ENCODE data around the gene GPC3.
"Not testable (repeated sequence)": the region's sequence is repeated elsewhere in the genome, so short reads cannot be mapped to it uniquely, and the experiment has no call there.

The GPC3 gene

GRCh38 chrX:133992882-133993281 is 7.5 kb upstream of the GPC3 start:
- Histone ChIP-seq H3K18ac (ENCODE audit: low read length) (no peak overlapping the region), H3K23ac (ENCODE audit: low read length) (no peak overlapping the region), H2BK15ac (replicated peaks; ENCODE audit: low read depth) (no peak overlapping the region), H4K5ac (ENCODE audit: low read length) (no peak overlapping the region), H2BK120ac (ENCODE audit: low read depth, low read length) (no peak overlapping the region), H3K56ac (ENCODE audit: low read length) (no peak overlapping the region), H3K27ac (ENCODE audit: low read depth, low read length) (no peak overlapping the region), H3K9ac (ENCODE audit: low read length) (no peak overlapping the region), H3K79me1 (ENCODE audit: low read length) (no peaks in the 10 kb centered on the region), H3K27me3 (ENCODE audit: insufficient read depth, low read length, poor library complexity) (no peaks in the 10 kb centered on the region), H3K4me1 (ENCODE audit: control insufficient read depth, low read depth, low read length) (no peaks in the 10 kb centered on the region), H3K4me3 (ENCODE audit: low read length) (no peak overlapping the region), H4K8ac (ENCODE audit: low read depth, low read length) (no peak overlapping the region), H2AK5ac (ENCODE audit: low read length) (no peak overlapping the region), H3K79me2 (ENCODE audit: control insufficient read depth, insufficient read depth, low read length) (no peaks in the 10 kb centered on the region), H2BK5ac (ENCODE audit: low read length) (no peak overlapping the region), H3K4me2 (ENCODE audit: low read length) (no peak overlapping the region), H3K36me3 (ENCODE audit: control insufficient read depth, insufficient read depth, low read length) (no peaks in the 10 kb centered on the region), H3K4ac (ENCODE audit: low read depth, low read length) (no peak overlapping the region)
- DNase-seq: no peak
- no CpG with 5 or more reads among the region's 4 CpGs for WGBS (ENCODE audit: extremely low coverage, insufficient coverage, low lambda C conversion rate)

- WGBS (ENCODE audit: extremely low coverage, insufficient coverage, low lambda C conversion rate): no CpG with 5 or more reads among the region's 5 CpGs
- H3K79me2 ChIP-seq (ENCODE audit: control insufficient read depth, insufficient read depth, low read length): no peaks in the 10 kb centered on the region
Measured at GRCh38 chrX:133991814-133992213, 6.4 kb upstream of the GPC3 start.

GRCh38 chrX:133991057-133991456 is 5.7 kb upstream of the GPC3 start:
- not testable (repeated sequence) for H3K18ac ChIP-seq (ENCODE audit: low read length); H3K56ac ChIP-seq (ENCODE audit: low read length); H2BK5ac ChIP-seq (ENCODE audit: low read length); H2BK120ac ChIP-seq (ENCODE audit: low read depth, low read length); H3K23ac ChIP-seq (ENCODE audit: low read length); H2AK5ac ChIP-seq (ENCODE audit: low read length); H3K4ac ChIP-seq (ENCODE audit: low read depth, low read length); H4K8ac ChIP-seq (ENCODE audit: low read depth, low read length); H3K4me3 ChIP-seq (ENCODE audit: low read length); H3K27ac ChIP-seq (ENCODE audit: low read depth, low read length); H3K36me3 ChIP-seq (ENCODE audit: control insufficient read depth, insufficient read depth, low read length); H3K9ac ChIP-seq (ENCODE audit: low read length); H2BK15ac ChIP-seq (replicated peaks; ENCODE audit: low read depth); H4K5ac ChIP-seq (ENCODE audit: low read length); H3K79me2 ChIP-seq (ENCODE audit: control insufficient read depth, insufficient read depth, low read length); H3K4me1 ChIP-seq (ENCODE audit: control insufficient read depth, low read depth, low read length); H3K4me2 ChIP-seq (ENCODE audit: low read length); H3K79me1 ChIP-seq (ENCODE audit: low read length); H3K27me3 ChIP-seq (ENCODE audit: insufficient read depth, low read length, poor library complexity); DNase-seq
- WGBS (ENCODE audit: extremely low coverage, insufficient coverage, low lambda C conversion rate): no CpG with 5 or more reads among the region's 3 CpGs

More at GRCh38 chrX:133991814-133992213, 6.4 kb upstream of the GPC3 start:
- Histone ChIP-seq H2AK5ac (ENCODE audit: low read length) (no peak overlapping the region), H3K9ac (ENCODE audit: low read length) (no peak overlapping the region), H2BK120ac (ENCODE audit: low read depth, low read length) (no peak overlapping the region), H3K4me2 (ENCODE audit: low read length) (no peak overlapping the region), H3K4me1 (ENCODE audit: control insufficient read depth, low read depth, low read length) (no peaks in the 10 kb centered on the region), H2BK15ac (replicated peaks; ENCODE audit: low read depth) (no peak overlapping the region), H3K27ac (ENCODE audit: low read depth, low read length) (no peak overlapping the region), H2BK5ac (ENCODE audit: low read length) (no peak overlapping the region), H3K56ac (ENCODE audit: low read length) (no peak overlapping the region), H3K18ac (ENCODE audit: low read length) (no peak overlapping the region), H4K8ac (ENCODE audit: low read depth, low read length) (no peak overlapping the region), H4K5ac (ENCODE audit: low read length) (no peak overlapping the region), H3K4ac (ENCODE audit: low read depth, low read length) (no peak overlapping the region), H3K27me3 (ENCODE audit: insufficient read depth, low read length, poor library complexity) (no peaks in the 10 kb centered on the region), H3K23ac (ENCODE audit: low read length) (no peak overlapping the region), H3K36me3 (ENCODE audit: control insufficient read depth, insufficient read depth, low read length) (no peaks in the 10 kb centered on the region), H3K79me1 (ENCODE audit: low read length) (no peaks in the 10 kb centered on the region), H3K4me3 (ENCODE audit: low read length) (no peak overlapping the region)
- DNase-seq: no peak

- Histone ChIP-seq H2BK15ac (replicated peaks; ENCODE audit: low read depth) (no peak overlapping the region), H3K18ac (ENCODE audit: low read length) (no peak overlapping the region), H3K56ac (ENCODE audit: low read length) (no peak overlapping the region), H3K79me1 (ENCODE audit: low read length) (no peaks in the 10 kb centered on the region), H4K5ac (ENCODE audit: low read length) (no peak overlapping the region), H3K9ac (ENCODE audit: low read length) (no peak overlapping the region), H2BK5ac (ENCODE audit: low read length) (no peak overlapping the region), H3K27ac (ENCODE audit: low read depth, low read length) (no peak overlapping the region), H3K36me3 (ENCODE audit: control insufficient read depth, insufficient read depth, low read length) (no peaks in the 10 kb centered on the region), H3K4me1 (ENCODE audit: control insufficient read depth, low read depth, low read length) (no peaks in the 10 kb centered on the region), H3K23ac (ENCODE audit: low read length) (no peak overlapping the region), H3K79me2 (ENCODE audit: control insufficient read depth, insufficient read depth, low read length) (no peaks in the 10 kb centered on the region), H3K27me3 (ENCODE audit: insufficient read depth, low read length, poor library complexity) (no peaks in the 10 kb centered on the region), H4K8ac (ENCODE audit: low read depth, low read length) (no peak overlapping the region), H3K4me3 (ENCODE audit: low read length) (no peak overlapping the region), H3K4ac (ENCODE audit: low read depth, low read length) (no peak overlapping the region), H3K4me2 (ENCODE audit: low read length) (no peak overlapping the region), H2AK5ac (ENCODE audit: low read length) (no peak overlapping the region), H2BK120ac (ENCODE audit: low read depth, low read length) (no peak overlapping the region)
- DNase-seq: no peak
- WGBS (ENCODE audit: extremely low coverage, insufficient coverage, low lambda C conversion rate): no CpG with 5 or more reads among the region's 1 CpG
Measured at GRCh38 chrX:133989993-133990392, 4.6 kb upstream of the GPC3 start.

GRCh38 chrX:133989490-133989889 is 4.1 kb upstream of the GPC3 start:
- Histone ChIP-seq H2BK120ac (ENCODE audit: low read depth, low read length) (no peak overlapping the region), H3K27me3 (ENCODE audit: insufficient read depth, low read length, poor library complexity) (no peaks in the 10 kb centered on the region), H3K56ac (ENCODE audit: low read length) (no peak overlapping the region), H3K79me2 (ENCODE audit: control insufficient read depth, insufficient read depth, low read length) (no peaks in the 10 kb centered on the region), H4K8ac (ENCODE audit: low read depth, low read length) (no peak overlapping the region), H3K36me3 (ENCODE audit: control insufficient read depth, insufficient read depth, low read length) (no peaks in the 10 kb centered on the region), H3K79me1 (ENCODE audit: low read length) (no peaks in the 10 kb centered on the region), H3K4me2 (ENCODE audit: low read length) (no peak overlapping the region), H3K9ac (ENCODE audit: low read length) (no peak overlapping the region), H3K4me3 (ENCODE audit: low read length) (no peak overlapping the region), H4K5ac (ENCODE audit: low read length) (no peak overlapping the region), H3K4me1 (ENCODE audit: control insufficient read depth, low read depth, low read length) (no peaks in the 10 kb centered on the region), H3K27ac (ENCODE audit: low read depth, low read length) (no peak overlapping the region), H3K4ac (ENCODE audit: low read depth, low read length) (no peak overlapping the region), H2BK5ac (ENCODE audit: low read length) (no peak overlapping the region), H3K18ac (ENCODE audit: low read length) (no peak overlapping the region), H2AK5ac (ENCODE audit: low read length) (no peak overlapping the region), H3K23ac (ENCODE audit: low read length) (no peak overlapping the region), H2BK15ac (replicated peaks; ENCODE audit: low read depth) (no peak overlapping the region)
- WGBS (ENCODE audit: extremely low coverage, insufficient coverage, low lambda C conversion rate): no CpG with 5 or more reads among the region's 6 CpGs
- no peak for DNase-seq

- H3K4me3 ChIP-seq (ENCODE audit: low read length): no peak overlapping the region
- H2BK15ac ChIP-seq (replicated peaks; ENCODE audit: low read depth): no peak overlapping the region
- no peaks in the 10 kb centered on the region for H3K36me3 ChIP-seq (ENCODE audit: control insufficient read depth, insufficient read depth, low read length)
- no peak overlapping the region for H2BK120ac ChIP-seq (ENCODE audit: low read depth, low read length)
- H3K27me3 ChIP-seq (ENCODE audit: insufficient read depth, low read length, poor library complexity): no peaks in the 10 kb centered on the region
- H3K79me1 ChIP-seq (ENCODE audit: low read length): no peaks in the 10 kb centered on the region
- H4K8ac ChIP-seq (ENCODE audit: low read depth, low read length): no peak overlapping the region
- no peak overlapping the region for H3K56ac ChIP-seq (ENCODE audit: low read length)
- H2AK5ac ChIP-seq (ENCODE audit: low read length): no peak overlapping the region
- no peak overlapping the region for H3K23ac ChIP-seq (ENCODE audit: low read length)
- H3K27ac ChIP-seq (ENCODE audit: low read depth, low read length): no peak overlapping the region
- H3K4me2 ChIP-seq (ENCODE audit: low read length): no peak overlapping the region
- H4K5ac ChIP-seq (ENCODE audit: low read length): no peak overlapping the region
- no peak for DNase-seq
- no peak overlapping the region for H2BK5ac ChIP-seq (ENCODE audit: low read length)
- no peaks in the 10 kb centered on the region for H3K79me2 ChIP-seq (ENCODE audit: control insufficient read depth, insufficient read depth, low read length)
- no peak overlapping the region for H3K18ac ChIP-seq (ENCODE audit: low read length)
- H3K9ac ChIP-seq (ENCODE audit: low read length): no peak overlapping the region
- H3K4me1 ChIP-seq (ENCODE audit: control insufficient read depth, low read depth, low read length): no peaks in the 10 kb centered on the region
- no CpG with 5 or more reads among the region's 5 CpGs for WGBS (ENCODE audit: extremely low coverage, insufficient coverage, low lambda C conversion rate)
- no peak overlapping the region for H3K4ac ChIP-seq (ENCODE audit: low read depth, low read length)
Measured at GRCh38 chrX:133988010-133988409, 2.6 kb upstream of the GPC3 start.

Data from mesendoderm (in vitro differentiated cells).